Left colon (tissue), 2 donors: ENCODE results near the gene FANCE. TPM values are rescaled to one million over a fixed set of nuclear protein-coding genes. Genes with fewer than 3 reads are reported as not detected.
A peak's percentile ranks its signal among the peaks of the same experiment; 100 is the strongest.

Source experiments
- ATAC-seq: fragments of 200-7000 bp; cut with Tn5 transposase; one replicate; pipeline ENCODE4 v1.9.1; 2020; ENCODE audit warnings: mild to moderate bottlenecking, moderate library complexity
- DNase-seq, 2 donors: peaks; one replicate each; pipeline ENCODE4 v3.0.0-alpha.2; 2020
- intact Hi-C, 2 donors: fragments of 100-400 bp; cut with DNase I in 1 of 2; cut with micrococcal nuclease in 1 of 2; formaldehyde crosslinking; loops; one replicate each; pipeline versions ENCODE4 v1.11.2 to v1.14.0; 2022; cut with DNase I, micrococcal nuclease
- long read RNA-seq: library from polyadenylated mRNA; unstranded; transcript quantifications from one replicate; pipeline ENCODE4 v2.0.0, GENCODE V29; 2021
- total RNA-seq, 2 donors: library from RNA; stranded (reverse); fragmentation: NEBNext Ultra II Directional; extraction: Animal tissue kit (Norgen Biotek cat#: 25700); gene quantifications; one replicate each; pipeline ENCODE4 v1.2.1, GENCODE V29; 2021
- donor health status: DM: no; HTN: no; CAD: no.
- donor health status: DM: yes; HTN: yes; CAD: no.

Gene FANCE
- total RNA-seq: 1 to 10 TPM; 3.8 to 4.9 TPM
- long read RNA-seq, partial matches to known transcripts: 1 of 10 reads
- long read RNA-seq, other reads (novel, unspliced or antisense): 6 of 10 reads

- DNase-seq (peak; percentile 91 to 98), ATAC-seq (peak; percentile 97)
- intact Hi-C loops: no loop called here
Measured at GRCh38 chr6:35452183-35453090, at the start of gene FANCE. TSS of gene FANCE (plus strand) at chr6:35452338. CDS start at chr6:35452546, 208 bp downstream.

- DNase-seq (no peak), ATAC-seq (no peak)
- intact Hi-C loops: no loop called here
Measured at GRCh38 chr6:35402856-35403191, 49.3 kb upstream of the FANCE start.

- ATAC-seq (no peak), DNase-seq (no peak)
- intact Hi-C loops: no loop called here
Measured at GRCh38 chr6:35403544-35404442, 48.3 kb upstream of the FANCE start.

- ATAC-seq: no peak
Measured at GRCh38 chr6:35406711-35407485, 45.2 kb upstream of the FANCE start.

GRCh38 chr6:35409245-35409644 lies 42.9 kb upstream of the FANCE start:
- intact Hi-C loops: no loop called here
- DNase-seq: no peak
- no peak for ATAC-seq

More at GRCh38 chr6:35406711-35407485, 45.2 kb upstream of the FANCE start:
- intact Hi-C loops: no loop called here
- no peak for DNase-seq

GRCh38 chr6:35410131-35410530 lies 42.0 kb upstream of the FANCE start:
- intact Hi-C loops: no loop called here
- no peak for ATAC-seq
- no peak for DNase-seq

- DNase-seq (no peak), ATAC-seq (no peak)
- intact Hi-C loops: no loop called here
Measured at GRCh38 chr6:35411066-35411465, 41.1 kb upstream of the FANCE start.

GRCh38 chr6:35412102-35412501 lies 40.0 kb upstream of the FANCE start:
- no peak for DNase-seq
- intact Hi-C loops: no loop called here
- no peak for ATAC-seq

- intact Hi-C loops: no loop called here
- DNase-seq (no peak), ATAC-seq (no peak)
Measured at GRCh38 chr6:35413911-35414310, 38.2 kb upstream of the FANCE start.

- intact Hi-C loops: no loop called here
- peak; percentile 69 to 74 for DNase-seq
- ATAC-seq: peak; percentile 76
Measured at GRCh38 chr6:35415065-35415891, 36.9 kb upstream of the FANCE start.

GRCh38 chr6:35417979-35418661 lies 34.0 kb upstream of the FANCE start:
- DNase-seq (peak; percentile 57 to 62), ATAC-seq (peak; percentile 91)
- intact Hi-C loops: no loop called here

GRCh38 chr6:35419417-35419816 lies 32.7 kb upstream of the FANCE start:
- ATAC-seq (no peak), DNase-seq (no peak)
- intact Hi-C loops: no loop called here

GRCh38 chr6:35419961-35420360 lies 32.2 kb upstream of the FANCE start:
- DNase-seq: no peak
- intact Hi-C loops: no loop called here
- ATAC-seq: no peak

GRCh38 chr6:35425284-35425683 lies 26.9 kb upstream of the FANCE start:
- intact Hi-C loops: no loop called here
- DNase-seq (no peak), ATAC-seq (no peak)

GRCh38 chr6:35426074-35426473 lies 26.1 kb upstream of the FANCE start:
- ATAC-seq (peak; percentile 14), DNase-seq (no peak)
- intact Hi-C loops: no loop called here

- ATAC-seq (no peak), DNase-seq (no peak)
- intact Hi-C loops: no loop called here
Measured at GRCh38 chr6:35427435-35427834, 24.7 kb upstream of the FANCE start.

- DNase-seq (no peak), ATAC-seq (no peak)
- intact Hi-C loops: no loop called here
Measured at GRCh38 chr6:35427851-35428321, 24.3 kb upstream of the FANCE start.
